Body of pancreas (tissue), 4 donors: Measurements from ENCODE around the gene ARHGAP6.

Source experiments
- CTCF ChIP-seq, 7 experiments: fragments of 450-650 bp in 4 of 7; fragments of 200-600 bp in 3 of 7; sonication (generic) in 3 of 7; IDR thresholded peaks; one replicate each; pipeline ENCODE4 v1.5.1; 2016 to 2019; ENCODE audit warnings: antibody characterized with exemption in 7 of 7
- POLR2A ChIP-seq, 3 donors: fragments of 450-650 bp; IDR thresholded peaks; one replicate each; pipeline ENCODE4 v1.6.1; 2016; ENCODE audit warnings: antibody characterized with exemption in 3 of 3, mild to moderate bottlenecking in 2 of 3

- TF ChIP-seq CTCF (IDR thresholded peaks at IDR 0.05) = no peak
- no peak for TF ChIP-seq POLR2A (IDR thresholded peaks at IDR 0.05)
Measured at GRCh38 chrX:11371106-11371505, 294.6 kb downstream of the ARHGAP6 start.
